ENCODE measurements around the gene NOTCH1. TPM values are rescaled to one million over a fixed set of nuclear protein-coding genes. Genes with fewer than 3 reads are reported as not detected.
A peak's percentile ranks its signal among the peaks of the same experiment; 100 is the strongest.

NOTCH1 gene
- total RNA-seq, 1 experiment from 2014 or later = 95.6 TPM

GRCh38 chr9:136587944-136588662 lies 42.3 kb upstream of the NOTCH1 start (continued):
- no peak for TF ChIP-seq E2F4 (CRISPR knock-in tag; IDR thresholded peaks at IDR 0.05; ENCODE audit: borderline replicate concordance, low read depth)
- no peak for TF ChIP-seq KAT7 (CRISPR knock-in tag; IDR thresholded peaks at IDR 0.05; ENCODE audit: borderline replicate concordance)
- TF ChIP-seq NFE2L1 (CRISPR knock-in tag; IDR thresholded peaks at IDR 0.05) = no peak
- TF ChIP-seq CDX4 (CRISPR knock-in tag; IDR thresholded peaks at IDR 0.05; ENCODE audit: borderline replicate concordance) = no peak
- TF ChIP-seq SOX15 (CRISPR knock-in tag; IDR thresholded peaks at IDR 0.05) = no peak
- TF ChIP-seq, protein P1, sequence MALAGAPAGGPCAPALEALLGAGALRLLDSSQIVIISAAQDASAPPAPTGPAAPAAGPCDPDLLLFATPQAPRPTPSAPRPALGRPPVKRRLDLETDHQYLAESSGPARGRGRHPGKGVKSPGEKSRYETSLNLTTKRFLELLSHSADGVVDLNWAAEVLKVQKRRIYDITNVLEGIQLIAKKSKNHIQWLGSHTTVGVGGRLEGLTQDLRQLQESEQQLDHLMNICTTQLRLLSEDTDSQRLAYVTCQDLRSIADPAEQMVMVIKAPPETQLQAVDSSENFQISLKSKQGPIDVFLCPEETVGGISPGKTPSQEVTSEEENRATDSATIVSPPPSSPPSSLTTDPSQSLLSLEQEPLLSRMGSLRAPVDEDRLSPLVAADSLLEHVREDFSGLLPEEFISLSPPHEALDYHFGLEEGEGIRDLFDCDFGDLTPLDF (CRISPR knock-in tag; IDR thresholded peaks at IDR 0.05) = no peak
- TF ChIP-seq ETV6 (CRISPR knock-in tag; IDR thresholded peaks at IDR 0.05) = peak; percentile 81
- no peak for TF ChIP-seq OVOL2 (CRISPR knock-in tag; IDR thresholded peaks at IDR 0.05; ENCODE audit: borderline replicate concordance)
- TF ChIP-seq JUN (CRISPR knock-in tag; IDR thresholded peaks at IDR 0.05) = no peak
- no peak for TF ChIP-seq NR1H2 (CRISPR knock-in tag; IDR thresholded peaks at IDR 0.05)
- no peak for TF ChIP-seq IRF2 (CRISPR knock-in tag; IDR thresholded peaks at IDR 0.05; ENCODE audit: borderline replicate concordance, low read depth)
- no peak for TF ChIP-seq EMX1 (CRISPR knock-in tag; IDR thresholded peaks at IDR 0.05)
- no peak for TF ChIP-seq CREM (CRISPR knock-in tag; IDR thresholded peaks at IDR 0.05)
- TF ChIP-seq, protein P2, sequence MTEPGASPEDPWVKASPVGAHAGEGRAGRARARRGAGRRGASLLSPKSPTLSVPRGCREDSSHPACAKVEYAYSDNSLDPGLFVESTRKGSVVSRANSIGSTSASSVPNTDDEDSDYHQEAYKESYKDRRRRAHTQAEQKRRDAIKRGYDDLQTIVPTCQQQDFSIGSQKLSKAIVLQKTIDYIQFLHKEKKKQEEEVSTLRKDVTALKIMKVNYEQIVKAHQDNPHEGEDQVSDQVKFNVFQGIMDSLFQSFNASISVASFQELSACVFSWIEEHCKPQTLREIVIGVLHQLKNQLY (CRISPR knock-in tag; IDR thresholded peaks at IDR 0.05) = no peak
- no peak for TF ChIP-seq ZNF317 (CRISPR knock-in tag; IDR thresholded peaks at IDR 0.05; ENCODE audit: borderline replicate concordance, low read depth)
- TF ChIP-seq, protein P3, sequence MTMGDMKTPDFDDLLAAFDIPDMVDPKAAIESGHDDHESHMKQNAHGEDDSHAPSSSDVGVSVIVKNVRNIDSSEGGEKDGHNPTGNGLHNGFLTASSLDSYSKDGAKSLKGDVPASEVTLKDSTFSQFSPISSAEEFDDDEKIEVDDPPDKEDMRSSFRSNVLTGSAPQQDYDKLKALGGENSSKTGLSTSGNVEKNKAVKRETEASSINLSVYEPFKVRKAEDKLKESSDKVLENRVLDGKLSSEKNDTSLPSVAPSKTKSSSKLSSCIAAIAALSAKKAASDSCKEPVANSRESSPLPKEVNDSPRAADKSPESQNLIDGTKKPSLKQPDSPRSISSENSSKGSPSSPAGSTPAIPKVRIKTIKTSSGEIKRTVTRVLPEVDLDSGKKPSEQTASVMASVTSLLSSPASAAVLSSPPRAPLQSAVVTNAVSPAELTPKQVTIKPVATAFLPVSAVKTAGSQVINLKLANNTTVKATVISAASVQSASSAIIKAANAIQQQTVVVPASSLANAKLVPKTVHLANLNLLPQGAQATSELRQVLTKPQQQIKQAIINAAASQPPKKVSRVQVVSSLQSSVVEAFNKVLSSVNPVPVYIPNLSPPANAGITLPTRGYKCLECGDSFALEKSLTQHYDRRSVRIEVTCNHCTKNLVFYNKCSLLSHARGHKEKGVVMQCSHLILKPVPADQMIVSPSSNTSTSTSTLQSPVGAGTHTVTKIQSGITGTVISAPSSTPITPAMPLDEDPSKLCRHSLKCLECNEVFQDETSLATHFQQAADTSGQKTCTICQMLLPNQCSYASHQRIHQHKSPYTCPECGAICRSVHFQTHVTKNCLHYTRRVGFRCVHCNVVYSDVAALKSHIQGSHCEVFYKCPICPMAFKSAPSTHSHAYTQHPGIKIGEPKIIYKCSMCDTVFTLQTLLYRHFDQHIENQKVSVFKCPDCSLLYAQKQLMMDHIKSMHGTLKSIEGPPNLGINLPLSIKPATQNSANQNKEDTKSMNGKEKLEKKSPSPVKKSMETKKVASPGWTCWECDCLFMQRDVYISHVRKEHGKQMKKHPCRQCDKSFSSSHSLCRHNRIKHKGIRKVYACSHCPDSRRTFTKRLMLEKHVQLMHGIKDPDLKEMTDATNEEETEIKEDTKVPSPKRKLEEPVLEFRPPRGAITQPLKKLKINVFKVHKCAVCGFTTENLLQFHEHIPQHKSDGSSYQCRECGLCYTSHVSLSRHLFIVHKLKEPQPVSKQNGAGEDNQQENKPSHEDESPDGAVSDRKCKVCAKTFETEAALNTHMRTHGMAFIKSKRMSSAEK (CRISPR knock-in tag; IDR thresholded peaks at IDR 0.05; ENCODE audit: borderline replicate concordance) = no peak
- TF ChIP-seq ZNF423 (CRISPR knock-in tag; IDR thresholded peaks at IDR 0.05) = peak; percentile 92
- TF ChIP-seq ZNF396 (CRISPR knock-in tag; IDR thresholded peaks at IDR 0.05; ENCODE audit: borderline replicate concordance) = no peak
- no peak for TF ChIP-seq MXD4 (CRISPR knock-in tag; IDR thresholded peaks at IDR 0.05; ENCODE audit: borderline replicate concordance)
- TF ChIP-seq, protein P4, sequence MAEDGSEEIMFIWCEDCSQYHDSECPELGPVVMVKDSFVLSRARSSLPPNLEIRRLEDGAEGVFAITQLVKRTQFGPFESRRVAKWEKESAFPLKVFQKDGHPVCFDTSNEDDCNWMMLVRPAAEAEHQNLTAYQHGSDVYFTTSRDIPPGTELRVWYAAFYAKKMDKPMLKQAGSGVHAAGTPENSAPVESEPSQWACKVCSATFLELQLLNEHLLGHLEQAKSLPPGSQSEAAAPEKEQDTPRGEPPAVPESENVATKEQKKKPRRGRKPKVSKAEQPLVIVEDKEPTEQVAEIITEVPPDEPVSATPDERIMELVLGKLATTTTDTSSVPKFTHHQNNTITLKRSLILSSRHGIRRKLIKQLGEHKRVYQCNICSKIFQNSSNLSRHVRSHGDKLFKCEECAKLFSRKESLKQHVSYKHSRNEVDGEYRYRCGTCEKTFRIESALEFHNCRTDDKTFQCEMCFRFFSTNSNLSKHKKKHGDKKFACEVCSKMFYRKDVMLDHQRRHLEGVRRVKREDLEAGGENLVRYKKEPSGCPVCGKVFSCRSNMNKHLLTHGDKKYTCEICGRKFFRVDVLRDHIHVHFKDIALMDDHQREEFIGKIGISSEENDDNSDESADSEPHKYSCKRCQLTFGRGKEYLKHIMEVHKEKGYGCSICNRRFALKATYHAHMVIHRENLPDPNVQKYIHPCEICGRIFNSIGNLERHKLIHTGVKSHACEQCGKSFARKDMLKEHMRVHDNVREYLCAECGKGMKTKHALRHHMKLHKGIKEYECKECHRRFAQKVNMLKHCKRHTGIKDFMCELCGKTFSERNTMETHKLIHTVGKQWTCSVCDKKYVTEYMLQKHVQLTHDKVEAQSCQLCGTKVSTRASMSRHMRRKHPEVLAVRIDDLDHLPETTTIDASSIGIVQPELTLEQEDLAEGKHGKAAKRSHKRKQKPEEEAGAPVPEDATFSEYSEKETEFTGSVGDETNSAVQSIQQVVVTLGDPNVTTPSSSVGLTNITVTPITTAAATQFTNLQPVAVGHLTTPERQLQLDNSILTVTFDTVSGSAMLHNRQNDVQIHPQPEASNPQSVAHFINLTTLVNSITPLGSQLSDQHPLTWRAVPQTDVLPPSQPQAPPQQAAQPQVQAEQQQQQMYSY (CRISPR knock-in tag; IDR thresholded peaks at IDR 0.05) = no peak
- TF ChIP-seq, protein P5, sequence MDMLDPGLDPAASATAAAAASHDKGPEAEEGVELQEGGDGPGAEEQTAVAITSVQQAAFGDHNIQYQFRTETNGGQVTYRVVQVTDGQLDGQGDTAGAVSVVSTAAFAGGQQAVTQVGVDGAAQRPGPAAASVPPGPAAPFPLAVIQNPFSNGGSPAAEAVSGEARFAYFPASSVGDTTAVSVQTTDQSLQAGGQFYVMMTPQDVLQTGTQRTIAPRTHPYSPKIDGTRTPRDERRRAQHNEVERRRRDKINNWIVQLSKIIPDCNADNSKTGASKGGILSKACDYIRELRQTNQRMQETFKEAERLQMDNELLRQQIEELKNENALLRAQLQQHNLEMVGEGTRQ (CRISPR knock-in tag; IDR thresholded peaks at IDR 0.05) = no peak
- no peak for TF ChIP-seq ZNF263 (CRISPR knock-in tag; IDR thresholded peaks at IDR 0.05; ENCODE audit: low read depth)
- no peak for TF ChIP-seq AR (CRISPR knock-in tag; IDR thresholded peaks at IDR 0.05)
- no peak for TF ChIP-seq NFYB (CRISPR knock-in tag; conservative IDR thresholded peaks at IDR 0.05; ENCODE audit: low read depth)

All from WTC11 (cell line).